K562 (cell line): ENCODE data around the gene OPA3. TPM values are rescaled to one million over a fixed set of nuclear protein-coding genes. Genes with fewer than 3 reads are reported as not detected.

Source experiments
- ATF3 ChIP-seq, 2 experiments: fragments of 450-650 bp in 1 of 2; sonication (generic) in 1 of 2; formaldehyde crosslinking in 1 of 2; IDR thresholded peaks in 1 of 2; conservative IDR thresholded peaks in 1 of 2; 2 replicates each; pipeline versions ENCODE4 v1.6.1 to v1.8.1; 2016 to 2023; ENCODE audit warnings: mild to moderate bottlenecking in 2 of 2, moderate library complexity in 2 of 2, inconsistent platforms in 1 of 2, missing genetic modification reagents in 1 of 2
- ETV1 ChIP-seq: fragments of 450-650 bp; conservative IDR thresholded peaks from 2 replicates; pipeline ENCODE4 v1.6.1; 2016; ENCODE audit warnings: missing genetic modification characterization, control low read depth, low read depth, missing compliant biosample characterization
- ETV6 ChIP-seq, 3 experiments: fragments of 150-350 bp in 1 of 3; sonication (generic) in 1 of 3; formaldehyde crosslinking in 1 of 3; IDR thresholded peaks; 2 replicates each; pipeline versions ENCODE4 v1.6.1 to v1.8.0; 2014 to 2022; ENCODE audit warnings: borderline replicate concordance in 2 of 3, low read depth in 2 of 3, antibody characterized with exemption in 1 of 3, low read length in 1 of 3, mild to moderate bottlenecking in 1 of 3, missing genetic modification reagents in 1 of 3
- JUND ChIP-seq, 2 experiments: IDR thresholded peaks; 2 replicates in 1 of 2; 3 replicates in 1 of 2; pipeline ENCODE4 v1.6.1; 2011; ENCODE audit warnings: borderline replicate concordance in 2 of 2, low read depth in 2 of 2, low read length in 2 of 2, improper control_type of control experiment in 1 of 2, missing biosample characterization in 1 of 2, missing genetic modification characterization in 1 of 2, missing genetic modification reagents in 1 of 2
- MEF2D ChIP-seq: conservative IDR thresholded peaks from 2 replicates; pipeline ENCODE4 v1.6.1; 2016; ENCODE audit warnings: low read depth, missing genetic modification characterization, missing compliant biosample characterization
- NRF1 ChIP-seq, 2 experiments: fragments of 450-650 bp; IDR thresholded peaks in 1 of 2; conservative IDR thresholded peaks in 1 of 2; 2 replicates each; pipeline ENCODE4 v1.6.1; 2014; ENCODE audit warnings: mild to moderate bottlenecking in 2 of 2
- PTTG1 ChIP-seq: fragments of 450-650 bp; IDR thresholded peaks from 2 replicates; pipeline ENCODE4 v1.6.1; 2016; ENCODE audit warnings: low read depth, mild to moderate bottlenecking, missing genetic modification characterization, missing compliant biosample characterization
- RAD51 ChIP-seq: fragments of 450-650 bp; IDR thresholded peaks from 2 replicates; pipeline ENCODE4 v1.7.1; 2016; ENCODE audit warnings: low read depth, mild to moderate bottlenecking, borderline replicate concordance
- SIN3A ChIP-seq, 2 experiments: fragments of 150-350 bp in 1 of 2; IDR thresholded peaks; 2 replicates each; pipeline ENCODE4 v1.6.1; 2011 to 2016; ENCODE audit warnings: borderline replicate concordance in 2 of 2, low read depth in 2 of 2, low read length in 2 of 2, mild to moderate bottlenecking in 2 of 2, moderate library complexity in 2 of 2; ENCODE audit not compliant: control insufficient read depth in 1 of 2
- ZBTB17 ChIP-seq: fragments of 450-650 bp; formaldehyde crosslinking; IDR thresholded peaks from 2 replicates; pipeline ENCODE4 v1.4.0; 2020; ENCODE audit warnings: mild to moderate bottlenecking
- ZNF644 ChIP-seq: fragments of 200-800 bp; sonication (Bioruptor generic); IDR thresholded peaks from 2 replicates; pipeline ENCODE4 v1.6.1; 2016; ENCODE audit warnings: low read depth, missing genetic modification characterization, missing compliant biosample characterization
- polyA plus RNA-seq, 8 experiments: library from polyadenylated mRNA; depleted of rRNA in 4 of 8; stranded (reverse) in 5 of 8; unstranded in 3 of 8; fragments of >200 nt; fragmentation: Nextera tagmentation in 2 of 8; fragmentation: Illumina TruSeq in 1 of 8; extraction: Ambion mirVana in 2 of 8; extraction: Trizol in 1 of 8; gene quantifications; 2 replicates each; pipeline versions ENCODE4 v1.2.1 to v1.2.3, GENCODE V29; 2011 to 2014; ENCODE audit warnings: inconsistent platforms in 1 of 8, missing spikeins in 1 of 8
- total RNA-seq, 7 experiments: library from RNA; depleted of rRNA in 6 of 7; stranded (reverse); fragments of >200 nt in 6 of 7; fragmentation: Illumina TruSeq in 2 of 7; extraction: Trizol in 2 of 7; gene quantifications; 2 replicates each; pipeline versions ENCODE4 v1.2.1 to v1.2.3, GENCODE V29; 2011 to 2021; ENCODE audit warnings: low replicate concordance in 1 of 7
- TF ChIP-seq, protein P1 (sequence below), 3 experiments: fragments of 200-800 bp in 1 of 3; sonication (Bioruptor generic) in 1 of 3; sonication (generic) in 1 of 3; formaldehyde crosslinking in 1 of 3; IDR thresholded peaks; 2 replicates each; pipeline versions ENCODE4 v1.6.1 to v1.8.0; 2016 to 2022; ENCODE audit warnings: mild to moderate bottlenecking in 2 of 3, missing compliant biosample characterization in 2 of 3, missing genetic modification characterization in 2 of 3, missing genetic modification reagents in 1 of 3
- TF ChIP-seq, protein P2 (sequence below): fragments of 450-650 bp; IDR thresholded peaks from 2 replicates; pipeline ENCODE4 v1.7.1; 2018; ENCODE audit warnings: mild to moderate bottlenecking, low read depth; ENCODE audit not compliant: partially characterized antibody

OPA3 gene
- total and polyA plus RNA-seq, 9 of the 15 experiments (the other 6 are each of a cell fraction or from before 2014, with no cell fraction given): 1.4 to 18.8 (median 9.0) TPM

GRCh38 chr19:45587873-45588272 lies 3.3 kb upstream of the OPA3 start (continued):
- TF ChIP-seq ATF3 (IDR thresholded peaks at IDR 0.05) (peak; percentile 69; the same call in 1 of the 2 replicates), ATF3 (CRISPR knock-in tag; conservative IDR thresholded peaks at IDR 0.05) (no peak), ZBTB17 (CRISPR knock-in tag) (peak; percentile 62; the same call in 1 of the 2 replicates), RAD51 (no peak), ETV6 (IDR thresholded peaks at IDR 0.05; ENCODE audit: borderline replicate concordance in 1 of 2, low read depth in 2 of 2, low read length in 1 of 2) (no peak), ETV6 (CRISPR knock-in tag; IDR thresholded peaks at IDR 0.05; ENCODE audit: borderline replicate concordance) (no peak), NRF1 (conservative IDR thresholded peaks at IDR 0.05 in 1 of 2, IDR thresholded peaks at IDR 0.05 in 1 of 2) (no peak), JUND (IDR thresholded peaks at IDR 0.05; ENCODE audit: borderline replicate concordance, low read depth, low read length) (peak; percentile 52; the same call in 1 of the 2 replicates), JUND (tag; IDR thresholded peaks at IDR 0.05; ENCODE audit: borderline replicate concordance, low read depth, low read length) (peak; percentile 47; the same call in 1 of the 3 replicates), PTTG1 (tag) (peak; percentile 61), SIN3A (IDR thresholded peaks at IDR 0.05; ENCODE audit: borderline replicate concordance in 2 of 2, control insufficient read depth in 1 of 2, low read depth in 2 of 2, low read length in 2 of 2) (no peak), ETV1 (tag) (no peak), ZNF644 (tag) (0 out of 2 replicates have a peak, but pooled peaks have one; percentile 41), MEF2D (tag) (0 out of 2 replicates have a peak, but pooled peaks have one; percentile 43)
- TF ChIP-seq, protein P1, sequence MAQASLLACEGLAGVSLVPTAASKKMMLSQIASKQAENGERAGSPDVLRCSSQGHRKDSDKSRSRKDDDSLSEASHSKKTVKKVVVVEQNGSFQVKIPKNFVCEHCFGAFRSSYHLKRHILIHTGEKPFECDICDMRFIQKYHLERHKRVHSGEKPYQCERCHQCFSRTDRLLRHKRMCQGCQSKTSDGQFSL (CRISPR knock-in tag; IDR thresholded peaks at IDR 0.05): no peak
- TF ChIP-seq, protein P1 (tag; IDR thresholded peaks at IDR 0.05): peak in 1 of 2 experiments; percentile 47; a peak in 1 of 4 replicates
- TF ChIP-seq, protein P2, sequence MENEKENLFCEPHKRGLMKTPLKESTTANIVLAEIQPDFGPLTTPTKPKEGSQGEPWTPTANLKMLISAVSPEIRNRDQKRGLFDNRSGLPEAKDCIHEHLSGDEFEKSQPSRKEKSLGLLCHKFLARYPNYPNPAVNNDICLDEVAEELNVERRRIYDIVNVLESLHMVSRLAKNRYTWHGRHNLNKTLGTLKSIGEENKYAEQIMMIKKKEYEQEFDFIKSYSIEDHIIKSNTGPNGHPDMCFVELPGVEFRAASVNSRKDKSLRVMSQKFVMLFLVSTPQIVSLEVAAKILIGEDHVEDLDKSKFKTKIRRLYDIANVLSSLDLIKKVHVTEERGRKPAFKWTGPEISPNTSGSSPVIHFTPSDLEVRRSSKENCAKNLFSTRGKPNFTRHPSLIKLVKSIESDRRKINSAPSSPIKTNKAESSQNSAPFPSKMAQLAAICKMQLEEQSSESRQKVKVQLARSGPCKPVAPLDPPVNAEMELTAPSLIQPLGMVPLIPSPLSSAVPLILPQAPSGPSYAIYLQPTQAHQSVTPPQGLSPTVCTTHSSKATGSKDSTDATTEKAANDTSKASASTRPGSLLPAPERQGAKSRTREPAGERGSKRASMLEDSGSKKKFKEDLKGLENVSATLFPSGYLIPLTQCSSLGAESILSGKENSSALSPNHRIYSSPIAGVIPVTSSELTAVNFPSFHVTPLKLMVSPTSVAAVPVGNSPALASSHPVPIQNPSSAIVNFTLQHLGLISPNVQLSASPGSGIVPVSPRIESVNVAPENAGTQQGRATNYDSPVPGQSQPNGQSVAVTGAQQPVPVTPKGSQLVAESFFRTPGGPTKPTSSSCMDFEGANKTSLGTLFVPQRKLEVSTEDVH: no peak
